ENCODE results near the gene FRMD3. TPM values are rescaled to one million over a fixed set of nuclear protein-coding genes. Genes with fewer than 3 reads are reported as not detected.

Gene FRMD3
- total and polyA plus RNA-seq, 10 donors = 0.82 to 45.8 (median 18.9) TPM

GRCh38 chr9:83456226-83456625 is 82.0 kb downstream of the FRMD3 start:
- Histone ChIP-seq H3K27me3 (replicated peaks in 1 of 7) (no peaks in the 10 kb centered on the region), H3K36me3 (no peaks in the 10 kb centered on the region), H3K27ac (no peak overlapping the region), H3K4me3 (no peak overlapping the region), H3K9me3 (peaks cover 0 to 5% (median 4%) of the 10 kb centered on the region in 8 donors), H3K4me1 (no peaks in the 10 kb centered on the region)
- no peak for TF ChIP-seq POLR2AphosphoS5 (IDR thresholded peaks at IDR 0.05)
- TF ChIP-seq POLR2A (IDR thresholded peaks at IDR 0.05) = no peak
- intact Hi-C loops (cut with DNase I; ENCODE audit: low total_unique reads) = no loop called here
- 83 to 91% (median 88%) methylated on average over 2 of the region's 2 CpGs for WGBS, 5 donors
- DNase-seq = no peak

- intact Hi-C loops (cut with DNase I; ENCODE audit: low total_unique reads) = no loop called here
- Histone ChIP-seq H3K36me3 (no peaks in the 10 kb centered on the region), H3K4me1 (peaks cover 0 to 11% (median 4%) of the 10 kb centered on the region in 6 donors), H3K9me3 (no peaks in the 10 kb centered on the region), H3K27ac (no peak overlapping the region), H3K4me3 (no peak overlapping the region), H3K27me3 (replicated peaks in 1 of 7) (no peaks in the 10 kb centered on the region)
- DNase-seq = no peak
- no peak for TF ChIP-seq POLR2AphosphoS5 (IDR thresholded peaks at IDR 0.05)
- TF ChIP-seq POLR2A (IDR thresholded peaks at IDR 0.05) = no peak
- no peak for TF ChIP-seq CTCF (IDR thresholded peaks at IDR 0.05 in 8 of 11, conservative IDR thresholded peaks at IDR 0.05 in 3 of 11)
Observed at GRCh38 chr9:83454076-83454475, 84.1 kb downstream of the FRMD3 start.

GRCh38 chr9:83451308-83451707 is 86.9 kb downstream of the FRMD3 start:
- intact Hi-C loops (cut with DNase I; ENCODE audit: low total_unique reads) = no loop called here
- Histone ChIP-seq H3K4me3 (no peak overlapping the region), H3K36me3 (no peaks in the 10 kb centered on the region), H3K9me3 (no peaks in the 10 kb centered on the region), H3K27me3 (replicated peaks in 1 of 7) (no peaks in the 10 kb centered on the region), H3K27ac (no peak overlapping the region), H3K4me1 (peaks cover 0 to 20% (median 6%) of the 10 kb centered on the region in 6 donors)
- no peak for DNase-seq
- TF ChIP-seq CTCF (IDR thresholded peaks at IDR 0.05 in 8 of 11, conservative IDR thresholded peaks at IDR 0.05 in 3 of 11) = no peak
- TF ChIP-seq POLR2AphosphoS5 (IDR thresholded peaks at IDR 0.05) = no peak
- TF ChIP-seq POLR2A (IDR thresholded peaks at IDR 0.05) = no peak
- WGBS, 5 donors = 61 to 85% (median 81%) methylated on average over 4 of the region's 4 CpGs

GRCh38 chr9:83449983-83450382 is 88.2 kb downstream of the FRMD3 start:
- DNase-seq = no peak
- Histone ChIP-seq H3K36me3 (no peaks in the 10 kb centered on the region), H3K4me1 (peaks cover 0 to 29% (median 8%) of the 10 kb centered on the region in 6 donors), H3K4me3 (no peak overlapping the region), H3K9me3 (no peaks in the 10 kb centered on the region), H3K27ac (peak overlapping the region in 3 of 8 donors; percentile 57 to 65 (median 62)), H3K27me3 (replicated peaks in 1 of 7) (no peaks in the 10 kb centered on the region)
- no peak for TF ChIP-seq CTCF (IDR thresholded peaks at IDR 0.05 in 8 of 11, conservative IDR thresholded peaks at IDR 0.05 in 3 of 11)
- TF ChIP-seq POLR2A (IDR thresholded peaks at IDR 0.05) = no peak
- TF ChIP-seq POLR2AphosphoS5 (IDR thresholded peaks at IDR 0.05) = no peak
- intact Hi-C loops (cut with DNase I; ENCODE audit: low total_unique reads) = loop anchor here (10.0 kb wide), 1 partner anchor 55 kb away; no protein-coding TSS in a partner anchor
- WGBS, 5 donors = 62 to 73% (median 66%) methylated on average over 6 of the region's 6 CpGs

- Histone ChIP-seq H3K4me3 (no peak overlapping the region), H3K4me1 (peaks cover 0 to 34% (median 11%) of the 10 kb centered on the region in 6 donors)
Observed at GRCh38 chr9:83449166-83449565, 89.0 kb downstream of the FRMD3 start.

More at GRCh38 chr9:83449166-83449565, 89.0 kb downstream of the FRMD3 start:
- 69 to 82% (median 76%) methylated on average over 5 of the region's 5 CpGs for WGBS, 5 donors
- TF ChIP-seq POLR2AphosphoS5 (IDR thresholded peaks at IDR 0.05) (peak in 1 of 3 donors; percentile 56), CTCF (IDR thresholded peaks at IDR 0.05 in 8 of 11, conservative IDR thresholded peaks at IDR 0.05 in 3 of 11) (no peak), POLR2A (IDR thresholded peaks at IDR 0.05) (no peak)
- no peaks in the 10 kb centered on the region for H3K27me3 ChIP-seq (replicated peaks in 1 of 7)
- no peak for DNase-seq
- no peaks in the 10 kb centered on the region for H3K9me3 ChIP-seq
- intact Hi-C loops (cut with DNase I; ENCODE audit: low total_unique reads) = loop anchor here (10.0 kb wide), 1 partner anchor 56 kb away; no protein-coding TSS in a partner anchor
- peak overlapping the region in 7 of 8 donors; percentile 24 to 65 (median 57) for H3K27ac ChIP-seq
- no peaks in the 10 kb centered on the region for H3K36me3 ChIP-seq
